Heart right ventricle (tissue), 16 donors: ENCODE measurements around the gene NOCT. TPM values are rescaled to one million over a fixed set of nuclear protein-coding genes. Genes with fewer than 3 reads are reported as not detected.
A peak's percentile ranks its signal among the peaks of the same experiment; 100 is the strongest.

ENCODE experiments used
- ATAC-seq, 8 donors: fragments of 200-7000 bp; cut with Tn5 transposase; one replicate each; pipeline ENCODE4 v1.9.1; 2020; ENCODE audit warnings: mild to moderate bottlenecking in 8 of 8, moderate library complexity in 8 of 8, moderate number of reproducible peaks in 1 of 8
- DNase-seq, 2 donors: peaks; one replicate each; pipeline ENCODE4 v3.0.0-alpha.2; 2020
- H3K27ac ChIP-seq, 10 donors: fragments of 200-600 bp; sonication (generic) in 2 of 10; one replicate each; pipeline versions ENCODE4 v1.5.0 to v1.8.0; 2020 to 2022; ENCODE audit warnings: mild to moderate bottlenecking in 3 of 10
- H3K27me3 ChIP-seq, 7 donors: fragments of 200-600 bp; one replicate each; pipeline ENCODE4 v1.8.0; 2021 to 2022; ENCODE audit warnings: mild to moderate bottlenecking in 2 of 7
- H3K36me3 ChIP-seq, 9 donors: fragments of 200-600 bp; sonication (generic) in 1 of 9; one replicate each; pipeline versions ENCODE4 v1.5.0 to v1.8.0; 2020 to 2022; ENCODE audit warnings: mild to moderate bottlenecking in 2 of 9
- H3K4me1 ChIP-seq, 9 donors: fragments of 200-600 bp; sonication (generic) in 1 of 9; one replicate each; pipeline versions ENCODE4 v1.5.0 to v1.8.0; 2020 to 2022; ENCODE audit warnings: mild to moderate bottlenecking in 4 of 9
- H3K4me3 ChIP-seq, 10 donors: fragments of 200-600 bp; sonication (generic) in 2 of 10; one replicate each; pipeline versions ENCODE4 v1.5.0 to v1.8.0; 2020 to 2022; ENCODE audit warnings: mild to moderate bottlenecking in 7 of 10, moderate library complexity in 2 of 10
- H3K9me3 ChIP-seq, 11 donors: fragments of 200-600 bp in 10 of 11; sonication (generic) in 2 of 11; one replicate each; pipeline versions ENCODE4 v1.5.0 to v1.8.0; 2013 to 2022; ENCODE audit warnings: mild to moderate bottlenecking in 2 of 11, control low read depth in 1 of 11, moderate library complexity in 1 of 11
- CTCF ChIP-seq, 9 donors: fragments of 200-600 bp; sonication (generic) in 2 of 9; IDR thresholded peaks; one replicate each; pipeline versions ENCODE4 v1.5.0 to v1.8.0; 2021 to 2022; ENCODE audit warnings: antibody characterized with exemption in 9 of 9, mild to moderate bottlenecking in 5 of 9, moderate library complexity in 1 of 9
- WGBS, 2 donors: extraction: QIAGEN DNeasy Blood & Tissue Kit; methylation state at CpG; one replicate each; pipeline ENCODE4 v1.1.7; 2013; ENCODE audit warnings: inconsistent platforms in 1 of 2; 5-methylcytosine and 5-hydroxymethylcytosine counted together
- intact Hi-C, 10 donors: fragments of 100-400 bp; cut with DNase I; formaldehyde crosslinking; loops; one replicate each; pipeline versions ENCODE4 v1.11.1 to v1.14.2; 2022
- polyA plus RNA-seq, 2 donors: library from polyadenylated mRNA; stranded (reverse); fragments of 200-250 nt; gene quantifications; one replicate each; pipeline ENCODE4 v1.2.3, GENCODE V29; 2013
- total RNA-seq, 10 donors: library from RNA; stranded (reverse); fragmentation: NEBNext Ultra II Directional in 3 of 10; extraction: Animal tissue kit (Norgen Biotek cat#: 25700) in 3 of 10; gene quantifications; one replicate each; pipeline versions ENCODE4 v1.2.1 to v1.2.4, GENCODE V29; 2021 to 2023
- donor health status: Arrhythmogenic right ventricular cardiomyopathy.
- donor health status: ischemic (EF 13 %, LVEDD 7.1; RV severe dilation, severe dysfunction).
- donor health status: healthy with polysubstance abuse.
- donor health status: DM: no; HTN: yes; CAD: no.
- donor health status: DM: no; HTN: no; CAD: no.
- donor health status: ischemic (EF 25% LVEDD 6.9; RV normal size, moderate dysfunction).
- donor health status: ischemic (EF 25% LVEDD 5.7; RV mildly dilated, moderate dysfunction).
- donor health status: healthy.
- donor health status: DM: yes; HTN: yes; CAD: no.
- donor health status: Ischemic cardiomyopathy.
- donor health status: ischemic (EF 35%, LVEDD 5.7; RV mildly dilated, moderate dysfunction).
- donor health status: nonischemic (EF 11% LVEDD 7.7; RV severe dilation, severe dysfunction).
- donor health status: DM: yes; HTN: yes; CAD: no.
- donor health status: PGD.
- donor health status: ischemic (EF 29% LVEDD 5.4; RV normal size, mild dysfunction).
- donor health status: nonischemic (EF 23%, LVEDD 6.1; RV moderate dilation, normal function).

The NOCT gene
- total and polyA plus RNA-seq, 12 donors, result 2.4 to 16.5 (median 7.8) TPM

GRCh38 chr4:138978600-138978999 lies 37.0 kb upstream of the NOCT start:
- no peaks in the 10 kb centered on the region for H3K27me3 ChIP-seq
- TF ChIP-seq CTCF (IDR thresholded peaks at IDR 0.05), result no peak
- no peak overlapping the region for H3K4me3 ChIP-seq
- DNase-seq, result no peak
- H3K9me3 ChIP-seq, result no peaks in the 10 kb centered on the region
- H3K4me1 ChIP-seq, result peaks cover 0 to 39% (median 18%) of the 10 kb centered on the region in 9 donors
- intact Hi-C loops, result no loop called here
- no peak overlapping the region for H3K27ac ChIP-seq
- ATAC-seq, result no peak
- no peaks in the 10 kb centered on the region for H3K36me3 ChIP-seq
- WGBS, 2 donors, result 90 to 92% methylated on average over 3 of the region's 3 CpGs

GRCh38 chr4:138979742-138980141 lies 35.8 kb upstream of the NOCT start:
- ATAC-seq (no peak), DNase-seq (no peak)
- H3K4me1 ChIP-seq, result peaks cover 0 to 36% (median 18%) of the 10 kb centered on the region in 9 donors
- WGBS, 2 donors, result 93 to 98% methylated on average over 2 of the region's 2 CpGs
- no peak for TF ChIP-seq CTCF (IDR thresholded peaks at IDR 0.05)
- peaks cover 0 to 4% (median 0%) of the 10 kb centered on the region in 11 donors for H3K9me3 ChIP-seq
- no peak overlapping the region for H3K4me3 ChIP-seq
- H3K27me3 ChIP-seq, result no peaks in the 10 kb centered on the region
- no peaks in the 10 kb centered on the region for H3K36me3 ChIP-seq
- intact Hi-C loops, result no loop called here
- H3K27ac ChIP-seq, result no peak overlapping the region

- intact Hi-C loops, result no loop called here
These were observed 33.6 kb upstream of the NOCT start for GRCh38 chr4:138981930-138982390.

GRCh38 chr4:138982754-138983153 lies 32.8 kb upstream of the NOCT start:
- intact Hi-C loops, result no loop called here
- ATAC-seq, result peak in 1 of 8 donors; percentile 4
- TF ChIP-seq CTCF (IDR thresholded peaks at IDR 0.05), result no peak
- peaks cover 0 to 24% (median 18%) of the 10 kb centered on the region in 9 donors for H3K4me1 ChIP-seq
- no peak for DNase-seq
- peaks cover 0 to 7% (median 0%) of the 10 kb centered on the region in 11 donors for H3K9me3 ChIP-seq
- no peak overlapping the region for H3K4me3 ChIP-seq
- H3K27me3 ChIP-seq, result no peaks in the 10 kb centered on the region
- H3K27ac ChIP-seq, result peak overlapping the region in 9 of 10 donors; percentile 28 to 86 (median 63)
- 97% methylated on average over 7 of the region's 7 CpGs for WGBS, 2 donors
- no peaks in the 10 kb centered on the region for H3K36me3 ChIP-seq

More at GRCh38 chr4:138981930-138982390, 33.6 kb upstream of the NOCT start:
- peaks cover 0 to 32% (median 18%) of the 10 kb centered on the region in 9 donors for H3K4me1 ChIP-seq
- H3K9me3 ChIP-seq, result peaks cover 0 to 7% (median 0%) of the 10 kb centered on the region in 11 donors
- TF ChIP-seq CTCF (IDR thresholded peaks at IDR 0.05), result peak in 7 of 9 donors; percentile 27 to 52 (median 38)
- H3K27ac ChIP-seq, result peak overlapping the region; percentile 7 to 86 (median 58)
- peak in 1 of 2 donors; percentile 48 for DNase-seq
- ATAC-seq, result peak; percentile 80 to 96 (median 90)
- 14 to 30% methylated on average over 4 of the region's 4 CpGs for WGBS, 2 donors
- no peaks in the 10 kb centered on the region for H3K36me3 ChIP-seq
- H3K4me3 ChIP-seq, result no peak overlapping the region
- no peaks in the 10 kb centered on the region for H3K27me3 ChIP-seq
